ENCODE results near the gene PARP8.

PARP8 gene

GRCh38 chr5:50653946-50654345 is 12.5 kb upstream of the PARP8 start:
- no peaks in the 10 kb centered on the region for H3K27me3 ChIP-seq
- no peaks in the 10 kb centered on the region for H3K36me3 ChIP-seq
- H3K27ac ChIP-seq: peak overlapping the region; percentile 86
- peaks cover 55 to 66% of the 10 kb centered on the region in 2 experiments for H3K4me1 ChIP-seq (ENCODE audit: control insufficient read depth in 1 of 2, insufficient read depth in 1 of 2, low read depth in 1 of 2, low read length in 1 of 2)
- no peaks in the 10 kb centered on the region for H3K9me3 ChIP-seq
- H3K4me3 ChIP-seq (ENCODE audit: low read depth in 1 of 2, low read length in 1 of 2): peak overlapping the region; percentile 15 to 46
- TF ChIP-seq CTCF (IDR thresholded peaks at IDR 0.05): no peak

- Histone ChIP-seq H3K27me3 (no peaks in the 10 kb centered on the region), H3K27ac (peak overlapping the region; percentile 86), H3K36me3 (no peaks in the 10 kb centered on the region), H3K4me3 (ENCODE audit: low read depth in 1 of 2, low read length in 1 of 2) (no peak overlapping the region), H3K4me1 (ENCODE audit: control insufficient read depth in 1 of 2, insufficient read depth in 1 of 2, low read depth in 1 of 2, low read length in 1 of 2) (peaks cover 42 to 56% of the 10 kb centered on the region in 2 experiments), H3K9me3 (no peaks in the 10 kb centered on the region)
- TF ChIP-seq CTCF (IDR thresholded peaks at IDR 0.05): no peak
These were observed 11.2 kb upstream of the PARP8 start for GRCh38 chr5:50655067-50655809.

- Histone ChIP-seq H3K27ac (peak overlapping the region; percentile 31), H3K27me3 (no peaks in the 10 kb centered on the region), H3K4me1 (ENCODE audit: control insufficient read depth in 1 of 2, insufficient read depth in 1 of 2, low read depth in 1 of 2, low read length in 1 of 2) (peaks cover 36 to 50% of the 10 kb centered on the region in 2 experiments), H3K36me3 (no peaks in the 10 kb centered on the region), H3K9me3 (no peaks in the 10 kb centered on the region), H3K4me3 (ENCODE audit: low read depth in 1 of 2, low read length in 1 of 2) (no peak overlapping the region)
- no peak for TF ChIP-seq CTCF (IDR thresholded peaks at IDR 0.05)
These were observed 10.6 kb upstream of the PARP8 start for GRCh38 chr5:50655810-50656205.

GRCh38 chr5:50657044-50657443 is 9.4 kb upstream of the PARP8 start:
- TF ChIP-seq CTCF (IDR thresholded peaks at IDR 0.05): no peak
- Histone ChIP-seq H3K4me3 (ENCODE audit: low read depth in 1 of 2, low read length in 1 of 2) (no peak overlapping the region), H3K36me3 (no peaks in the 10 kb centered on the region), H3K4me1 (ENCODE audit: control insufficient read depth in 1 of 2, insufficient read depth in 1 of 2, low read depth in 1 of 2, low read length in 1 of 2) (peaks cover 36 to 40% of the 10 kb centered on the region in 2 experiments), H3K27me3 (no peaks in the 10 kb centered on the region), H3K9me3 (no peaks in the 10 kb centered on the region), H3K27ac (no peak overlapping the region)

- no peak for TF ChIP-seq CTCF (IDR thresholded peaks at IDR 0.05)
- no peaks in the 10 kb centered on the region for H3K36me3 ChIP-seq
- H3K27me3 ChIP-seq: no peaks in the 10 kb centered on the region
- H3K9me3 ChIP-seq: no peaks in the 10 kb centered on the region
- peak overlapping the region; percentile 4 for H3K27ac ChIP-seq
- no peak overlapping the region for H3K4me3 ChIP-seq (ENCODE audit: low read depth in 1 of 2, low read length in 1 of 2)
- H3K4me1 ChIP-seq (ENCODE audit: control insufficient read depth in 1 of 2, insufficient read depth in 1 of 2, low read depth in 1 of 2, low read length in 1 of 2): peaks cover 29 to 30% of the 10 kb centered on the region in 2 experiments
These were observed 8.2 kb upstream of the PARP8 start for GRCh38 chr5:50658246-50658645.

All from neutrophil (primary cell).